Glomerular endothelial cell (primary cell): ENCODE data around the gene DBH. TPM values are rescaled to one million over a fixed set of nuclear protein-coding genes. Genes with fewer than 3 reads are reported as not detected.
"Not testable (repeated sequence)": the region's sequence is repeated elsewhere in the genome, so short reads cannot be mapped to it uniquely, and the experiment has no call there.

Experiments
- DNase-seq: peaks from one replicate; pipeline ENCODE4 v3.0.0-alpha.2; 2011; ENCODE audit warnings: low read depth, low spot score; ENCODE audit errors: extremely low read depth
- total RNA-seq: library from RNA; depleted of rRNA; stranded (reverse); fragments of >200 nt; gene quantifications from 2 replicates; pipeline ENCODE4 v1.2.3, GENCODE V29; 2015

Gene DBH
- total RNA-seq, 1 donor from 2014 or later = not detected

DNA sequence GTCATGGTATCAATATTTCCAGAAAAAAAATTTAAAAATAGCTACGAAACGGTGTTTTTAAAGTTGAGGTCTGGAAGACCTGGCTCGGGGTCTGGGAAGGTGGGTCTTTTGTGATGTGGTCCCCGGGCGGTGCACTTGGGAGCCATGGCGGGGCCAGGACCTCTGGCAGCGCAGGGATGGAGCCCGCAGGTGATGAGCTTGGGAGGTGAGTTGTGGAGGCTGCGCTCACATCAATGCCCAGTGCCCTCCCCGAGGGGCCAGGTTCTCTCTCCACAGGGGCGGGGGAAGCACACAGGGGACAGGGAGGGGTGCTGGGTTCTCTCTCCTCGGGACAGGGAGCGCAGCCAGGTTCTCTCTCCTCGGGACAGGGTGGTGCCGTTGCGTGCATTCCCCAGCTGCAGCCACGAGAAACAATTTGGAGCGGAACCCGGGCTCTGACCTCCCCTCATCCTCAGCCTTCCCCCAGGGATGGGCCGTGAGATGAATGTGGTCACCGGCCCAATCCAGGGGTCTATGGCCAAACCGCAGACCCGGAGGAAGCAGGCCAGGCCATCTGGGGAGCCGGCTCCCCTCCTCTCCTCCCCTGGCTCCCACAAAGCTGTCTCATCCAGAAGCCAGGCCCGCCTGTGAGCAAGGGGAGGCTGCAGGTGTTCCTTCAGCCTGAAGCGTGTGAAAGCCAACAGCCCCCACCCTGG lies 25.8 kb downstream of the DBH start:
- no peak for DNase-seq

GRCh38 chr9:133664173-133665050 lies 28.2 kb downstream of the DBH start:
- DNase-seq = no peak

DNA sequence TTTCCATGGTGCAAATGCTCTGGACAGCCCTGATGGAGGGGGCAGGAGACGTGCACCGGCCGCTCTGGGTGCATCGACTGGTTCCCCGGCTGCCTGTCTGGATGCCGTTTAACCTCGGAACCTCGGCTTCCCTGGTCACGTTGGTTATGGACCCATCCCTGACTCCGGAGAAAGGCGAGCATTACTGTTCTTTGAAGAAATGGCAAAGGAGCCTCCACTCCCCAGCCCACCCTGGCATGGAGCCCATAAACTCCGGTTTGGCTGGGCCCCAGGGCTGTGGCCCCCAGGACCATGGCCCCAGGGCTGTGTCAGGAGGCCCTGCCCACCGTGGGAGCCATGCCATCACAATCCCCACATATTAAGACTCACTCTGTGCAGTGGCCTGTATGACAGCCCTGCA lies 28.9 kb downstream of the DBH start:
- no peak for DNase-seq

DNA sequence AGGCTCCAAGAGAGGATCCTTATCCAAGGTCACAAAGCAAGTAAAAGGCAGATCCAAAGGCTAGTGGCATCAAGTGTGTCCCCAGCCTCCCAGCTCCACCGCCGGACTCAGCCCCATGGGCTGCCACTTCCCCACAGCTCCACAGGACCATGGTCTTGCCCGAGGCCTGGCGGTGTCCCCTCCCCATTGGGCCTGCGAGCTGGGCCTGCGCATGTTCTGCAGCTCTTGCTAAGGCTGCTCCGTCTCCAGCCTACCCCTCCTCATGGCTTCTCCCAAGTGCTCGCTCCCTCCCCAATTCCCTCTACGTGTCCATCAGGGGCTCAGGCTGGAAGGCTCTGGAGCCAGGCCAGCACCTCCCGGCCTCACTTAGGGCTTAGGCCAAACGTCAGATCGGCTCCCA lies 29.4 kb downstream of the DBH start:
- DNase-seq = no peak

- DNase-seq = no peak
Observed at GRCh38 chr9:133666387-133666786, 30.2 kb downstream of the DBH start.

GRCh38 chr9:133666845-133667244 lies 30.7 kb downstream of the DBH start:
- no peak for DNase-seq

GRCh38 chr9:133667759-133668450 lies 31.7 kb downstream of the DBH start:
- no peak for DNase-seq

GRCh38 chr9:133669182-133669801 lies 33.1 kb downstream of the DBH start:
- DNase-seq = no peak

DNA sequence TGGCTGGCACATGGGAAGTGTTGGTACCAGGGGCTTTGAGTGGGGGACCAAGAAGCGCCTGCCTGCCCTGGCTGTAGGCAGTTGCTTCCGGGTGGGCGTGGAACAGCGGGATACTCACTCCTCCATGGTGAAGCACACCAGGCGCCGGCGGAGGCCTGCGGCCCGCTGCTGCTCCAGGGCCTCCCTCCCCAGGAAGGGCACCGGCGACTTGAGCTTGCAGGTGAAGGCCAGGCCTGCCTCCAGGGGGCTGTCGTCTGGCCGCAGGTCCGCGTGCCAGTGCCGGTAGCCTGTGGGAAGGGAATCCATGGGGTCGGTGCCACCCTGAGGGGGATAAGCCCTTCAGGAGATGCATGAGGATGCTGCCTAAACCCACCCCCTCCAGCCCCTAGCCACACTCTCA lies 34.3 kb downstream of the DBH start:
- DNase-seq = no peak

DNA sequence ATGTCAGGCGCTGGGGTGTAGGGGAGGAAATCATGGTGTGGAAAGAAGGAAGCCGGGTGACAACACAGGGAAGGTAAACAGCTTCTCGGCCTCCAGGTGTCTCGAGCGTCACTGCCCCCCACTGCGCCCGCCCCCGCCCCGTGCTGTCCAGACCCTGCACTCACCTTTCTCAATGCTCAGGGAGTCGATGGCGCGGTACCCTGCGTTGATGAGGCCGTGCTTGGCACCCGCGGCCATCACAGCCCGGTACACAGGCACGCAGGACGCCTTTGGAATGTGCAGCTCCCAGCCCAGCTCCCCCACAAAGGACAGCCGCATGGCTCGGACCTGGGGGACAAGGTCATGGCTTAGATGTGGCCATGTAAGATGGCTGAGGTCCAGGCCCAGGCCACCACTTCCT lies 35.2 kb downstream of the DBH start:
- no peak for DNase-seq

- no peak for DNase-seq
Observed at GRCh38 chr9:133672503-133673257, 36.5 kb downstream of the DBH start.

- no peak for DNase-seq
Observed at GRCh38 chr9:133673258-133673655, 37.1 kb downstream of the DBH start.

DNA sequence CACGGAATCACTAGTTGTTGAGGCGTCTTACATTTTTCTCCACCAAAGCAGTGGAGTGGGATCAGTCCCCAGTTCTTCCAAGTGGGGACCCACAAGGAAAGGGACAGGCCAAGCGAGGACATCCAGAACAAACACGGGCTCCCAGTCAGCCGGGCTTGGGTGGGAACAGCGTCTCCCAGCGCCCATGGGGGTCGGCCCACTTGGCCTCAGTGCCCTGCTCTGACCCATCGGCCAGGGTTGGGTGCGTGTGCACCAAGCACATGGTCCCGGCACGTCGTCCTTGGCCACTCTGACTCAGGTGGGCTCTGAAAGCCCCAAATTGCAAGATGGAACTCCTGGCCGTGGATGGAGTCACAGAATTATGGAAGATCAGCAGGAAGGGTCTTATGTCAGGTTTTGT lies 37.9 kb downstream of the DBH start:
- DNase-seq = no peak

GRCh38 chr9:133675796-133676195 lies 39.6 kb downstream of the DBH start:
- DNase-seq = not testable (repeated sequence)

- DNase-seq = no peak
Observed at GRCh38 chr9:133676450-133676849, 40.3 kb downstream of the DBH start.

- DNase-seq = no peak
Observed at GRCh38 chr9:133677126-133678010, 41.2 kb downstream of the DBH start.

DNA sequence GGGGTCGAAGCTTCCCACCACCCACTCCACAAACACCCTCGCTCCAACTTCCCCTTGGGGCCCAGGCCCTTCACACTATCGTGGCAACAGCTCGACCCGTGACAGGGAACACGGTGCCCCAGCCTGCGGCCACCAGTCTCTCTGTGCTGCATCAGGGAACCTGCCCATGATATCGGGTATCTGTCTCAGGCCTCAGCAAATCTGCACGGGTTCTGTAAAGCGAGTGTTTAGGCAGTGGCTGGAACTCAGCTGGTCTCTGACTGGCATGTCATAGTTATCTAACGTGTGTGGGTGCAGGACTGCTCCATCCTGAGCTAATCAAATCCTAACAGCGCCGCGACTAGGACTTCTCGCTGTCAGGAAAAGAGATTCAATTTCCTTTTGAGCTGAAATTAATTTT lies 42.9 kb downstream of the DBH start:
- no peak for DNase-seq

- no peak for DNase-seq
Observed at GRCh38 chr9:133679466-133680061, 43.4 kb downstream of the DBH start.
